Activated CD4-positive, alpha-beta memory T cell treated with anti-CD3 and anti-CD28 coated beads, Interleukin-2, amount 10 ng/mL, durations not matched to agents 7 days and 5 days (primary cell): ENCODE measurements around the gene TNS3. TPM values are rescaled to one million over a fixed set of nuclear protein-coding genes. Genes with fewer than 3 reads are reported as not detected.

Experiments
- CTCF ChIA-PET: fragments of 350-600 bp; sonication (Branson Sonifier 250); formaldehyde crosslinking; loops from one replicate; lab custom pipeline; 2021; ENCODE audit warnings: antibody characterized with exemption, inconsistent platforms; lab: Charles Lee
- POLR2A ChIA-PET: fragments of 350-600 bp; sonication (Branson Sonifier 250); formaldehyde crosslinking; loops from one replicate; lab custom pipeline; 2021; ENCODE audit warnings: antibody characterized with exemption; lab: Charles Lee
- DNase-seq: peaks from one replicate; pipeline ENCODE4 v3.0.0-alpha.2; 2020
- H3K27ac Mint-ChIP-seq: one replicate; pipeline ENCODE4 v1.8.0; 2021; ENCODE audit warnings: mild to moderate bottlenecking, mixed read lengths
- H3K27me3 Mint-ChIP-seq: one replicate; pipeline ENCODE4 v1.8.0; 2021; ENCODE audit warnings: mixed read lengths
- H3K36me3 Mint-ChIP-seq: one replicate; pipeline ENCODE4 v1.8.0; 2021; ENCODE audit warnings: low read depth, mixed read lengths
- H3K4me1 Mint-ChIP-seq: one replicate; pipeline ENCODE4 v1.8.0; 2021; ENCODE audit warnings: mixed read lengths
- H3K4me3 Mint-ChIP-seq: one replicate; pipeline ENCODE4 v1.8.0; 2021; ENCODE audit warnings: mild to moderate bottlenecking, mixed read lengths
- H3K9me3 Mint-ChIP-seq: one replicate; pipeline ENCODE4 v1.8.0; 2021; ENCODE audit warnings: mixed read lengths
- total RNA-seq, 2 experiments: library from RNA; stranded (reverse); gene quantifications; one replicate each; pipeline ENCODE4 v1.2.3, GENCODE V29; 2021

The TNS3 gene
- total RNA-seq, 2 experiments from 2014 or later: 0.15 to 0.18 TPM

GRCh38 chr7:47521011-47521795 is 60.7 kb downstream of the TNS3 start:
- H3K27ac Mint-ChIP-seq: no peak overlapping the region
- no peak overlapping the region for H3K4me3 Mint-ChIP-seq
- H3K9me3 Mint-ChIP-seq: peaks cover 2% of the 10 kb centered on the region
- H3K4me1 Mint-ChIP-seq: no peaks in the 10 kb centered on the region
- H3K36me3 Mint-ChIP-seq: no peaks in the 10 kb centered on the region
- POLR2A ChIA-PET: no interaction called here
- CTCF ChIA-PET: no interaction called here
- H3K27me3 Mint-ChIP-seq: peaks cover 2% of the 10 kb centered on the region
- DNase-seq: no peak

GRCh38 chr7:47520406-47520805 is 61.5 kb downstream of the TNS3 start:
- no peaks in the 10 kb centered on the region for H3K36me3 Mint-ChIP-seq
- POLR2A ChIA-PET: no interaction called here
- no peaks in the 10 kb centered on the region for H3K4me1 Mint-ChIP-seq
- H3K27me3 Mint-ChIP-seq: peaks cover 2% of the 10 kb centered on the region
- H3K27ac Mint-ChIP-seq: no peak overlapping the region
- CTCF ChIA-PET: no interaction called here
- H3K9me3 Mint-ChIP-seq: peaks cover under 1% of the 10 kb centered on the region
- H3K4me3 Mint-ChIP-seq: no peak overlapping the region
- DNase-seq: no peak

DNA sequence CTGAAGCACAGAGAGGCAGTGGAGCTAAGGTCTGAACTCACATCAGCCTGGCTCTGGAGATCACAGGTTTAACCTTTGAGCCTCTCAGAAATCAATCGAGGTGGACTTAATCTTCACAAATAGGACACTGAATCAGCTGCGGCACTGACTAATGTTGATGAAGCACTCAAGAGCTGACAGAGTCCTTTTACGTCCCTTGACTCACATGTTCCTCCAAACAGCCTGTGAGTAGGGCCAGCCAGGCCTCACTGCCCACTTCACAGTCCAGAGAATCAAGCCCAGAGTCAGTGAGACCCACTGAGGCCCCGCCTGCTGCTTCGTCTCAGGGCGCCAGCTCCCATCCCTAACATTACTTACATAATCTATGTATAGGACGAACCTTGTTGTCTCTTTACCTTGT is 63.1 kb downstream of the TNS3 start:
- no peak for DNase-seq
- CTCF ChIA-PET: no interaction called here
- Mint-ChIP-seq H3K4me1 (no peaks in the 10 kb centered on the region), H3K27me3 (peaks cover 2% of the 10 kb centered on the region), H3K36me3 (no peaks in the 10 kb centered on the region), H3K27ac (no peak overlapping the region), H3K4me3 (no peak overlapping the region), H3K9me3 (no peaks in the 10 kb centered on the region)
- POLR2A ChIA-PET: no interaction called here

- CTCF ChIA-PET: no interaction called here
- H3K4me1 Mint-ChIP-seq: no peaks in the 10 kb centered on the region
- POLR2A ChIA-PET: no interaction called here
Measured at GRCh38 chr7:47517821-47518480, 64.0 kb downstream of the TNS3 start.

GRCh38 chr7:47516985-47517600 is 64.8 kb downstream of the TNS3 start:
- Mint-ChIP-seq H3K4me3 (no peak overlapping the region), H3K27me3 (peaks cover 2% of the 10 kb centered on the region), H3K4me1 (no peaks in the 10 kb centered on the region), H3K27ac (no peak overlapping the region), H3K36me3 (no peaks in the 10 kb centered on the region), H3K9me3 (no peaks in the 10 kb centered on the region)
- DNase-seq: no peak
- ChIA-PET POLR2A (no interaction called here), CTCF (no interaction called here)

More at GRCh38 chr7:47517821-47518480, 64.0 kb downstream of the TNS3 start:
- Mint-ChIP-seq H3K36me3 (no peaks in the 10 kb centered on the region), H3K4me3 (no peak overlapping the region), H3K27ac (no peak overlapping the region), H3K27me3 (peaks cover 2% of the 10 kb centered on the region), H3K9me3 (no peaks in the 10 kb centered on the region)
- DNase-seq: no peak

- Mint-ChIP-seq H3K9me3 (no peaks in the 10 kb centered on the region), H3K36me3 (no peaks in the 10 kb centered on the region), H3K27me3 (peaks cover 2% of the 10 kb centered on the region), H3K27ac (no peak overlapping the region), H3K4me1 (no peaks in the 10 kb centered on the region), H3K4me3 (no peak overlapping the region)
- no peak for DNase-seq
- ChIA-PET POLR2A (no interaction called here), CTCF (no interaction called here)
Measured at GRCh38 chr7:47516386-47516785, 65.5 kb downstream of the TNS3 start.

DNA sequence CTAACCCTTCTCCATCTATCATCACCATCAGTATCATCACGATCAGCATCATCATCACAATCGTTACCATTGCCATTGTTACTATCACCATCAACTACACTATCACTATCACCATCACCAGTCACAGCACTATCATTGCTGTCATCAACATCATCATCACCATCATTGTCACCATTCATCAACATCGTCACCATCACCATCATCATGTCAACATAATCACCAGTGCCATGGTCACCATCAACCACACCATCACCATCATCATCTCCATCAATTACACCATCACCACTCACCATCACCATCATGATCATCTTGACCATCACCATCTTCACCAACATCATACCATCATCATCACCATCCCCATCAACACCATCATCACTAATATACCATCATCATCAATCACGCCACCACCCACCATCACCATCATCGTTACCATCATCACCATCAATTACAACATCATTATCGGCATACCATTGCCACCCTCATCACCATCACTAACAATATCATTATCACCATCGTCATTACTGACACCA is 66.5 kb downstream of the TNS3 start:
- Mint-ChIP-seq H3K27ac (no peak overlapping the region), H3K9me3 (no peaks in the 10 kb centered on the region), H3K27me3 (peaks cover 2% of the 10 kb centered on the region), H3K36me3 (no peaks in the 10 kb centered on the region), H3K4me3 (no peak overlapping the region), H3K4me1 (no peaks in the 10 kb centered on the region)
- no peak for DNase-seq
- CTCF ChIA-PET: no interaction called here
- POLR2A ChIA-PET: no interaction called here

GRCh38 chr7:47514818-47515217 is 67.1 kb downstream of the TNS3 start:
- Mint-ChIP-seq H3K9me3 (no peaks in the 10 kb centered on the region), H3K27ac (no peak overlapping the region)

GRCh38 chr7:47514367-47514766 is 67.5 kb downstream of the TNS3 start:
- Mint-ChIP-seq H3K4me1 (no peaks in the 10 kb centered on the region), H3K27ac (no peak overlapping the region), H3K4me3 (no peak overlapping the region), H3K27me3 (peaks cover 2% of the 10 kb centered on the region), H3K9me3 (no peaks in the 10 kb centered on the region), H3K36me3 (no peaks in the 10 kb centered on the region)
- no peak for DNase-seq
- POLR2A ChIA-PET: no interaction called here
- CTCF ChIA-PET: no interaction called here

More at GRCh38 chr7:47514818-47515217, 67.1 kb downstream of the TNS3 start:
- DNase-seq: no peak
- ChIA-PET CTCF (no interaction called here), POLR2A (no interaction called here)
- Mint-ChIP-seq H3K4me1 (no peaks in the 10 kb centered on the region), H3K27me3 (peaks cover 2% of the 10 kb centered on the region), H3K4me3 (no peak overlapping the region), H3K36me3 (no peaks in the 10 kb centered on the region)

DNA sequence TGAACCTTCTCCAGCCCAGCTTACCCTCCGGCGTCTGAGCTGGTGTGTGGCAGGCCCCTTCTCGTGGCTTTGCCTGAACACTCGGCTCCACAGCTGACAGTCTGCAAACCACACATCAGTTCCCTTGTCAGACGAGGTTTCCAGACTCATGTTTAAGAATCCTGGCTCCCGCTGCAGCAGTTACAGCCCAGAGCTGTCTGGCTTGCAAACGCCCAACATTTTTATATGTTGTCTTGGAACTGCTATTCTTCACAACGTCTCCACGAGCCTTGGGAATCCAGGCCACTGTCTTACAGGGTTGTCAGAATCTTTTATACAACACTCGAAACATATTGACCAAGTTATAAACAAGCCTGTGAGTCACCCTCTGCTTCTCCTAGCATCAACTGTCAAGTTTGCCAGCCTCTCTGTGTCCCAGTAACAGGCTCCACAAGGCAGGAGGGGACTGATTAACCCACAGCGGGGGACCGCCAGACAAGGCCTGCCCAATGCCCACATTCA is 68.1 kb downstream of the TNS3 start:
- Mint-ChIP-seq H3K4me3 (no peak overlapping the region), H3K9me3 (no peaks in the 10 kb centered on the region), H3K27me3 (peaks cover 2% of the 10 kb centered on the region), H3K27ac (no peak overlapping the region), H3K36me3 (no peaks in the 10 kb centered on the region), H3K4me1 (no peaks in the 10 kb centered on the region)
- DNase-seq: no peak
- ChIA-PET CTCF (no interaction called here), POLR2A (no interaction called here)

DNA sequence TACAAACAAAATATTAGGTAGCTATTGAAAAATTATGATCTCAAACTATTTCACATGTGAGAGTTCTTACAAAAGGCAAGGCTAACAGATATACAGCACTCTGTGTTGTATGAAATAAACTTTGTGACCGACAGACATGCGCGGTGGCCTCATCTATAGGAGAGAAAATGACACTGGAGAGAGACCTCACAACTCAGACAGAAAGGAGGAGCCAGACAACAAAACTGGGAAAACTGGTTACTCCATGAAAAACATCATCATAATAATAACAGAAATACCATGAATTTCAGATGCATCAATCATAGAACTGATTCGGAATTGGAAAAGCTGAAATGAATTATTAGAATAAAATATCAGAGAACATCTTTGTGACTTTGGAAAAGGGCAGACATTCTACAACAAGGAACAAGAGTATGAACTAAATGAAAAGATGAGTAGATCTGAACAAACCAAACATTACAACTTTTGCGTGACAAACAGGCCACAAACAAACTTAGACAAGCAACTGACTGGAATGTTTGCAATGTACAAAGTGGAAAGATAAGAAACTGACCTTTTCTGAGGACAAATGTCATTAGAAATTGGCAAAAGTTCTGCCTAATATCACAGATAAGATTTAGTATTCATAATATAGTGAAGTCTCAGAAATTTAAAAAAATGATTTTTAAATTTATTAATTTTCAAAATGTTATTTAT is 69.3 kb downstream of the TNS3 start:
- peaks cover 2% of the 10 kb centered on the region for H3K27me3 Mint-ChIP-seq
- H3K4me3 Mint-ChIP-seq: no peak overlapping the region
- H3K27ac Mint-ChIP-seq: no peak overlapping the region
- CTCF ChIA-PET: no interaction called here
- POLR2A ChIA-PET: no interaction called here
- DNase-seq: no peak
- H3K36me3 Mint-ChIP-seq: no peaks in the 10 kb centered on the region
- H3K9me3 Mint-ChIP-seq: no peaks in the 10 kb centered on the region
- H3K4me1 Mint-ChIP-seq: no peaks in the 10 kb centered on the region

DNA sequence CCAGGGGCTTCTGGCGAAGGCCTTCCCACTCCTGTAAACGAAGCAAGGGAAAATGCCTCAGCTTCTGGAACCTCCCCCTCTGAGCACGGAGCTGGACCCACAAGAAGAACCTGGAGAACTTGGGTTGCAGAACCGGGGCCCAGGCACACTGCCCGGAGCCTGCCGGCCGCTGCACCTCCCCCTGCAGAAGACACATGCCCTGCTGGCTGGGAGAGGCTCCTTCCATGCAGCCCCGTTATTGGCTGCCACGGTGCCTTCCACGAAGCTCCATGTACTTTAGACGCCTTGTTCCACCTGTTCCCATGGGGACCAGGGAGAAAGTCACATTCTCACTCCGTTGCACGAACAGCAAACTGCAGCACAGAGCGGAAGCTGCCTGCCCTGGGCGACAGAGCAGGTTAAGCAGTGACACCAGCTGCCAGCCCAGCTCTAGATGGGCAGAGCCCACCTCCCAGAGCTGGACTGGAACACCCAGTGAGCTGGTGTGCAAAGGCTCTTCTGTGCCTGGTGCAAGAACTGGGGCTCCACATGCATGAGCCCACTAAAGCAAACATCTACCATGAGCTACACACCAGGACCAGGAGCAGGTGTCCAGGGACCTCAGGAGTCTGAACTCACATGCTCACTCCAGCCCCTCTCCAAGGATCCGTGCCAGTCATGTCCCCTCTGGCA is 70.1 kb downstream of the TNS3 start:
- Mint-ChIP-seq H3K9me3 (no peaks in the 10 kb centered on the region), H3K27me3 (no peaks in the 10 kb centered on the region), H3K4me1 (no peaks in the 10 kb centered on the region), H3K4me3 (no peak overlapping the region), H3K27ac (no peak overlapping the region), H3K36me3 (no peaks in the 10 kb centered on the region)
- no peak for DNase-seq
- CTCF ChIA-PET: no interaction called here
- POLR2A ChIA-PET: no interaction called here
